HL-60/S4 treated with retinoic acid at 250 ng/mL for 4 days and 3 days (cell line): ENCODE measurements around the gene RCAN3.
"Not testable (repeated sequence)": the region's sequence is repeated elsewhere in the genome, so short reads cannot be mapped to it uniquely, and the experiment has no call there.

Source experiments
- in situ Hi-C: fragments of 300-500 bp; cut with MboI; formaldehyde crosslinking; loops from 2 replicates; pipeline ENCODE4 v1.7.0; 2022; ENCODE audit warnings: low sequenced_read_pairs

The RCAN3 gene

GRCh38 chr1:24484199-24484598 lies 18.4 kb upstream of the RCAN3 start:
- in situ Hi-C loops = no loop called here

DNA sequence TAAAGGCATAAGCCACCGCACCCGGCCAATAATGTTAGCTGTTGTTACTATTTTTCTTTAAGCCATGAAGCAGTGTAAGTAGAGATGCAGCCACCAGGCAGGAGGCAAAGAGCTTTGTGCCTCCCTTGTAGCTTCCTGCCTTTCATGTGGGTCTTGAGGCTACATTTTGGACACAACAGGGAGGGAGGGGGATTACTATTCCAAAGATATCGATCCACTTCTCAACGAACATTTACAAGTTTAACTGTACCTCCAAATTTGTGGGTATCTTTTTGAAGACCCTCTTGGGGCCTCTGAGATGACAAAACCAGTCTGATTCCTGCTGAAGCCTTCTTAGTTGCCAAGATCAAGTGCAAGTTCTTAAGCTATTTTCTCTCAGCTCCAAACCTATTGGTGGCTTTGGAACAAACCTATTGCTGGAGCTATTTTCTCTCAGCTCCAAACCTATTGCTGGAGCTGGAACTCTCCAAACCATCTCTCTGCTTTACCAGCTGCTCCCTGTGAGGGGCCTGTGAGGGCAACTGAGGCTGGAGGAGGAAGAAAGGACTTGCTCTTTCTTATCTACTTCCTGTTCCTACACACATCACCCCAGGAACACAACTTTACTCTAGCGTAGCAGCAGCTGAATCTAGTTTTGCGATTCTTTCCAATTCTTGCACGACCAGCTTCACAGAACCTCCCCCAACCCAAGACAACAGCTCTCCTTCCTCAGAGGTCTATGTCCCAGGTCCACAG lies 16.1 kb upstream of the RCAN3 start:
- in situ Hi-C loops = no loop called here

DNA sequence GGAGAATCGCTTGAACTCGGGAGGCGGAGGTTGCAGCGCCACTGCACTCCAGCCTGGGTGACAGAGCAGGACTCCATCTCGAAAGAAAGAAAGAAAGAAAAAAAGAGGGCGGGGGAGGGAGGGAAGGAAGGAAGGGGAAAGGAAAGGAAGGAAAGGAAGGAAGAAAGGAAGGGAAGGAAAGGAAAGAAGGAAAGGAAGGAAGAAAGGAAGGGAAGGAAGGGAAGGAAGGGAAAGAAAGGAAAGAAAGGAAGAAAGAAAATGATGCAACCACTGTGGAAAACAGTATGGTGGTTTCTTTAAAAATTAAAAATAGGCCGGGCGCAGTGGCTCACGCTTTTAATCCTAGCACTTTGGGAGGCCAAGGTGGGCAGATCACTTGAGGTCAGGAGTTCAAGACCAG lies 15.2 kb upstream of the RCAN3 start:
- in situ Hi-C loops = no loop called here

- in situ Hi-C loops = not testable (repeated sequence)
These were observed 14.5 kb upstream of the RCAN3 start for GRCh38 chr1:24488159-24488558.

- in situ Hi-C loops = no loop called here
These were observed 13.0 kb upstream of the RCAN3 start for GRCh38 chr1:24489674-24490073.

- in situ Hi-C loops = no loop called here
These were observed 12.4 kb upstream of the RCAN3 start for GRCh38 chr1:24490101-24490781.

- in situ Hi-C loops = no loop called here
These were observed 10.9 kb upstream of the RCAN3 start for GRCh38 chr1:24491577-24492360.

DNA sequence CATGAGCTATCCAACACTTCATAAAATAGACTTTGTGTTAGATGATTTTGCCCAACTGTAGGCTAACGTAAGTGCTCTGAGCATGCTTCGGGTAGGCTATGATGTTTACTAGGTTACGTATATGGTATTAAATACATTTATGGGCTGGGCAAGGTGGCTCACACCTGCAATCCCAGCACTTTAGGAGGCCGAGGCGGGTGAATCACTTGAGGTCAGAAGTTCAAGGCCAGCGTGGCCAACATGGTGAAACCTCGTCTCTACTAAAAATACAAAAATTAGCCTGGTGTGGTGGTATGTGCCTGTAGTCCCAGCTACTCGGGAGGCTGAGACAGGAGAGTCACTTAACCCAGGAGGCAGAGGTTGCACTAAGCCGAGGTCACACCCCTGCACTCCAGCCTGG lies 9.7 kb upstream of the RCAN3 start:
- in situ Hi-C loops = not testable (repeated sequence)

- in situ Hi-C loops = no loop called here
These were observed 8.9 kb upstream of the RCAN3 start for GRCh38 chr1:24493785-24494184.

DNA sequence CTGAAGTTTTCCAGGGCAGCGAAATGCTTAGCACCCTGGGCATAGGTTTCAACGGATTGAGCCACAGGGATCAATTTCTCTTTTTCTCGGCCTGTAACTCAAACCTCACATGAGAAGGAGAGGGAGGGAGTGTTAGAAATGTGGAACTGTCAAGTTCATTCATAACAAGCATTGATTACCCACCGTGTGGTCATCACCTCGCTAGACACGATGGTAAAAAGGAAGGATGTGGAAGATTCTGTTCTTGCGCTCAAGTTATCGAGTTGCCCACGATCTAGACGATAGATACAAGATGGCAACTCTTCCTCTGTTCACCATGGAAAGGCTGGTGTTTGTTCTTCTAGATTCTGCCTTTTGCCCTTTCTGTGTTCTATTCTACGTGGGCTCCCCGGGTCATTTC lies 4.0 kb upstream of the RCAN3 start:
- in situ Hi-C loops = no loop called here

DNA sequence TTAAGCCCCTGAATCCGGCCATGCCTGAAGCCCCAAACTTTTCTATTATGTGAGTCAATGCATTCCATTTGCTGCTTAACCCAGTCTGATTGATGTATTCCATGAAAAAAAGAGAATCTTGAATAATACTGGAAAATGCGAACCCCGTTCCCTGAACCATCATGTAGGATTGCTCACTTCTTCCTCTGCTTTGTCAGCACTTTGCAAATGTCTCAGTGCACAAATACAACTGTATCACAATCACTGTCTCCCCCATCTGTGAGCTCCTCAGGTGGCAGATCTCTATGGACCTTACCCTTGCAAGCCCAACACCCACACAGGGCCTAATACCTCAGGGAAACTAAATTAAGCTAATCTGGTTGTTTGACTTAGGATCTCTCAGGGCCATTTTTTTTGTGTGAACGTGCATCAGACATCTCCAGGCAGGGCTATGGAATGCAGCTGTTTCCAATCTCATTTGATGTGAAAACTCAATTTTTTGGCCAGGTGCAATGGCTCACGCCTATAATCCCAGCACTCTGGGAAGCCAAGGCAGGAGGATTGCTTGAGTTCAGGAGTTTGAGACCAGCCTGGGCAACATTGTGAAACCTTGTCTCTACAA lies 2.1 kb upstream of the RCAN3 start:
- in situ Hi-C loops = no loop called here

DNA sequence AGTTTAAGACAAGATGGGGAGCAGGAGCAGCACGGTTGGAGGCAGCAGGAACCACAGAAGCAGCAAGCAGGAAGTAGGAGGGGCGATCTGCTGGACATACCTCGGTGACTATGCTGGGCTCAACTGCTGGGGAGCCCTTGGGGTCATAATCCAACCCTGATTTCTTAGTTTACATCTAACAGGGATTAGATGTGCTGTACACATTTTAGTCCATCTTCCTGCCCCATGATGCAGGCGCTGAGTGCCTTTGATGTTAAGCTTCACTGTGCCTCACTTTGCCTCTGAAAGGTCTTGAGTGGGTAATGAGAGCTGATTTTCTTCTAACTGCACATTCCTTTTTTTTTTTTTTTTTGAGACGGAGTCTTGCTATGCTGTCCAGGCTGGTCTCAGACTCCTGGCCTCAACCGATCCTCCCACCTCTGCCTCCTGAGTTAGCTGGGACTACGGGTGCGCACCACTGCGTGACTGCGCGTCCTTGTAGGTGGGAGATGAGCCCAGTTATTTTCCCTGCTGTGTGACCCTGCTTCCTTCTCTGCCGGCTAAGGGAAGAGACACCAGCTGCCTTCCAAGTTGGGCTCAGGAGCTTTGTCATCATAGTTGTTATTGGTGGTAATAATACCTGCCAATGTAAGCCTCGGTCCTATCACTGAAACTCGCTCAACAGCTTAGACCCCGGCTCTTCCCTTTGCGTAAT lies 1.1 kb upstream of the RCAN3 start:
- in situ Hi-C loops = no loop called here

GRCh38 chr1:24502065-24502708 lies 449 bp upstream of the RCAN3 start:
- in situ Hi-C loops = no loop called here

- in situ Hi-C loops = no loop called here
These were observed 569 bp downstream of the RCAN3 start for GRCh38 chr1:24503059-24503751.

DNA sequence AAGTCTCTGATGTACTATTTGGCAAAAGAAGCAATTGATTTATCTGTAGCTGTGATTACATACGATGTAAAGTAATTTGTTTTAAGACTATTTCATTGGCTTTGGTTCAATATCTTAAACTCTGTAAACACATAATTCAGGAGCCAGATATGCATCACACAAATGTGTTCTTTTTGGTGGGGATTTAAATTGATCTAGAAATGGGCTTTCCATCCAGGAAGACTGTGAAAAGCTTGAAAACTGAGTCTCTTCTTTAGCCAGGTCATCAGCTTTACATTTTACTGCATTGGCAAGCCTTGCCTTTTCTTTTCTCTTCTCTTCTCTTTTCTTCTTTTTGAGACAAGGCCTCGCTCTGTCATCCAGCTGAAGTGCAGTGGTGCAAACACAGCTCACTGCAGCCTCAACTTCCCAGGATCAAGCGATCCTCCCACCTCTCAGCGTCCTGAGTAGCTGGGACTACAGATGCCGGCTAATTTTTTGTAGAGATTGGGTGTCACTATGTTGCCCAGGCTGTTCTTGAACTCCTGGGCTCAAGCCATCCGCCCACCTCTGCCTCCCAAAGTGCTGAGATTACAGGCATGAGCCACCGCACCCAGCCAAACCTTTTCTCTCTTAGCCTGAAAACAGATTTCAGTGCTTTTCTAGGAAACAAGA lies 1.4 kb downstream of the RCAN3 start:
- in situ Hi-C loops = no loop called here

DNA sequence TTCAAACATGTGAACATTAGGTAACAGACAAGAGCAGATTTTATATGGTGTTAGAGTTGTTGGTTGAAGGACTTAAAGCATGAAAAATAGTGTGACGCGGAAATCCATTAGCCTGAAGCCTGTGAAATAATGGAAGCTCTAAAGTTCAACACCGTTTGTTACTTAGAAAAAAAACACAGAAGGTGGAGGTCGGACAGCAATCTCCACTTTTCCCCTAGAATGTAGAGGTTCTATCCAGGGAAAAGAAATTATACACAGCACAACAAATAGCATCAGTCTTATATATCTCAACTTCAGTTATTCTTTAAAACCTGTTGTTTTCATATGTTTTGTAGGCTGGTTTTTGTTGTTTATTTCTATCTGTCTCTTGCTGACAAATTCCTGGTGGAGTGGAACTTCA lies 1.9 kb downstream of the RCAN3 start:
- in situ Hi-C loops = no loop called here

DNA sequence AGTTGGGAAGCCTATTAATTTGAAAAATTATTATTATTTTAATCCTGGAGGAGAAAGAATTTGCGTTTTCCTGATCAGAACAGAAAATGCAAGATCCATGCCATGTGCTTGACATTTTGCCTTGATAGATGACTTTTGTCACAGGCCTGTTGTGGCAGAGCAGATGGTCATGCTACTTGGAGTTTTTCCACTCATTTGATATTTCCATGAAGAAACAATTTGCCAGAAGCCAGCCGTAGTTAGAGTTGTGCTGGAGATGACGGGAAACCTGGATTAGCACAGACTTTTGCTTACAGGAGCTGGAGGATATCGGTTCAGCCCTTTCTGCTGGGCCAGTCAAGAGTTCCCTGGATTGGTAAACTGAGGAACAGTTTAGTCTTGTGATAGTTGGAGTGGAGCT lies 3.2 kb downstream of the RCAN3 start:
- in situ Hi-C loops = no loop called here

DNA sequence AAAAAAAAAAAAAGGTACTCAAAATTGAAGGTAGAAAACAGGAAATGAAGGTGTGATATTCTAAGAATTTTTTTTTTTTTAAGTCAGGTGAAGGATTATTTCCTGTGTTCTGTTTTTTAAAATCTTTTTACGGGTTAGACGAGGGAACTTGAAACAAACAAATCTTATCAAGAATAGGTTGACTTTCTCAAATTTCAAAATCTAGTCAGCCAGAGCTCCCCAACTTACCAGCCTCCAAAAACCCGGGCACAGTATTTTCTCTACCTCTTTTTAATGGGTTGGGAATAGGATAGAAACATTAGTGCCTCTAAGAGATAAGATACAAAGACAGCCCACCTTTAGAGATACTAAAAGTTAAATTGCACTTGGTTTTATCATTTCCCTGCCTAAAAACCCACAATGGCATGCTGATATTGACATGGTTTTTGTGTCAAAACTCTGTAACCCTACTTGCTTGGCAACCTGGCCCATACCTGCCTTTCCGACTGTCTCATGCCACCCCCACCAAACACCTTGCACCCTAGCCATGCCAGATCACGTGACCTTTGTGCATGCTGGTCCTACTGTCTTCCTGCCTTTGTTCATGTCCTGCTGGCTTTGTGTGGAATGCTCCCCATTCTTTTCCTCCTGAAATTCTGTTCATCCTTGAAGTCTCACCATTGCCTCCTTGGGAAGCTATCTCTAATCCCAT lies 4.2 kb downstream of the RCAN3 start:
- in situ Hi-C loops = no loop called here

GRCh38 chr1:24507405-24507804 lies 4.8 kb downstream of the RCAN3 start:
- in situ Hi-C loops = no loop called here
